ENCODE results near the gene AKNA. TPM values are rescaled to one million over a fixed set of nuclear protein-coding genes. Genes with fewer than 3 reads are reported as not detected.

AKNA gene
- total and polyA plus RNA-seq, 5 donors from 2014 or later = 11.9 to 381 (median 14.6) TPM

DNA sequence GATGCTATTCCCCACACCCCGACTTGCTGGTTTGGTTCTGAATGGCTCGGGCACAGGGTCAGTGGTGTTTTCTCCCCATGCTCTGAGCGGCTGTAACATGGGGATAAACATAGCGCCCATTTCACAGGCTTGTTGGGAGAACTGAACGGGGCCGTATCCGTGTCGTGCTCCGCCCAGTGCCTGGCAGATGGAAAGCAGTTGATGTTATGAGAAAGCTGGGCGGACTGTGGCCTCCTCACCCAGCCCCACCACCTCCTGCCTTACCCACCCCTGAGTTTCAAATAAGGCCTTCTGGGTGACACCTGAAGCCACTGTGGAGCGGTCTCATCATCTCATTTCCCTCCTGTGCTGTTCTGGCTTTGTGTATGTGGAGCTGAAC, 43.6 kb downstream of the AKNA start:
- Mint-ChIP-seq H3K27ac (peak overlapping the region; percentile 5 to 82 (median 28)), H3K4me1 (peaks cover under 1 to 32% (median 10%) of the 10 kb centered on the region in 4 donors)
- H3K27me3 ChIP-seq (ENCODE audit: control insufficient read depth, insufficient read depth, low read length) = no peaks in the 10 kb centered on the region

DNA sequence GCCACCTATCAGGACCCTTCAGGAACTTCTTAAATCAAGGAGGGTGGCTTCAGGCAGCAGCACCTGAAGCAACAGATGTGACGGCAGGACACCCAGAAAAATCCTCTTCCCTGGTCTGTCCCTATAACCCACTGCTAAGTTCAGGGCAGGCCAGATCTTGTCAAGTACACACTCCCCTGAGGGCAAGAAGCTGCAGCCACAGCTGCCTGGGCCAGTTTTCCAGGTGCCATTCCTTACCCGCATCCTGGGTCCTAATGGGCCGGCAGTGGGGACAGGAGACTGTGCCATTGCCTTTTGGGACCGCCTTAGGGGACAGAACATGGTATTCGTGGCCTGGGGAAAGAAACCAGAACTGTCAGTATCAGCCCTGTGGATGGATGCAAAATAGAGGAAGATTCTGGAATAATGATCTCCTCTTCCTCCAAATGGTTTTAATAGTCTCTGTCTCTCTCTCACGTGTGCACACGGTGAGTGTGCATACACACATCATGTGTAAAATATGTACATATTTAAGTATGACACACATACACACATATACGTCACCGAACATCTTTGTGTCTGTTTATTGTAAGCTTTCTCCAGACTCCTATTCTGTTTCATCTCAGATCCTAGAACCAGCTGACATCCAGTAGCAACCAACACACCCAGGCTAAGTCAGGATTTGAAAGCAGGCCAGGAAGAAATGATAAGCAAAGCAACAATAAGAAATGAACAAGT, 44.2 kb downstream of the AKNA start:
- peaks cover 53% of the 10 kb centered on the region for H3K36me3 Mint-ChIP-seq
- peak overlapping the region in 2 of 3 donors; percentile 5 to 28 for H3K27ac Mint-ChIP-seq
- no peak overlapping the region for H3K4me3 Mint-ChIP-seq
- no peak overlapping the region for H3K27ac ChIP-seq (ENCODE audit: insufficient read depth, low read length, poor library complexity, severe bottlenecking)
- no peaks in the 10 kb centered on the region for H3K9me3 ChIP-seq (ENCODE audit: control insufficient read depth in 2 of 2, low read length in 2 of 2)
- H3K4me1 ChIP-seq (ENCODE audit: control insufficient read depth, insufficient read depth, low read length, poor library complexity, severe bottlenecking) = peaks cover 5% of the 10 kb centered on the region
- H3K27me3 Mint-ChIP-seq = peaks cover 4% of the 10 kb centered on the region
- peaks cover 4 to 31% (median 8%) of the 10 kb centered on the region in 4 donors for H3K4me1 Mint-ChIP-seq
- no peaks in the 10 kb centered on the region for H3K9me3 Mint-ChIP-seq
- DNase-seq (no peak), ATAC-seq (ENCODE audit: low read depth in 2 of 2) (no peak)
- no peak overlapping the region for H3K4me3 ChIP-seq (ENCODE audit: low read depth, low read length)
- peaks cover 98% of the 10 kb centered on the region for H3K36me3 ChIP-seq (ENCODE audit: control insufficient read depth, insufficient read depth, low read length)
- no peaks in the 10 kb centered on the region for H3K27me3 ChIP-seq (ENCODE audit: control insufficient read depth, insufficient read depth, low read length)

More for the DNA sequence above, 43.6 kb downstream of the AKNA start:
- Histone ChIP-seq H3K4me1 (ENCODE audit: control insufficient read depth, insufficient read depth, low read length, poor library complexity, severe bottlenecking) (peaks cover 11% of the 10 kb centered on the region), H3K9me3 (ENCODE audit: control insufficient read depth in 2 of 2, low read length in 2 of 2) (no peaks in the 10 kb centered on the region), H3K4me3 (ENCODE audit: low read depth, low read length) (no peak overlapping the region), H3K27ac (ENCODE audit: insufficient read depth, low read length, poor library complexity, severe bottlenecking) (no peak overlapping the region), H3K36me3 (ENCODE audit: control insufficient read depth, insufficient read depth, low read length) (peaks cover 98% of the 10 kb centered on the region)
- no peak overlapping the region for H3K4me3 Mint-ChIP-seq
- peaks cover 1% of the 10 kb centered on the region for H3K27me3 Mint-ChIP-seq
- peaks cover 52% of the 10 kb centered on the region for H3K36me3 Mint-ChIP-seq
- ATAC-seq (ENCODE audit: low read depth in 2 of 2) = no peak
- no peaks in the 10 kb centered on the region for H3K9me3 Mint-ChIP-seq
- no peak for DNase-seq

DNA sequence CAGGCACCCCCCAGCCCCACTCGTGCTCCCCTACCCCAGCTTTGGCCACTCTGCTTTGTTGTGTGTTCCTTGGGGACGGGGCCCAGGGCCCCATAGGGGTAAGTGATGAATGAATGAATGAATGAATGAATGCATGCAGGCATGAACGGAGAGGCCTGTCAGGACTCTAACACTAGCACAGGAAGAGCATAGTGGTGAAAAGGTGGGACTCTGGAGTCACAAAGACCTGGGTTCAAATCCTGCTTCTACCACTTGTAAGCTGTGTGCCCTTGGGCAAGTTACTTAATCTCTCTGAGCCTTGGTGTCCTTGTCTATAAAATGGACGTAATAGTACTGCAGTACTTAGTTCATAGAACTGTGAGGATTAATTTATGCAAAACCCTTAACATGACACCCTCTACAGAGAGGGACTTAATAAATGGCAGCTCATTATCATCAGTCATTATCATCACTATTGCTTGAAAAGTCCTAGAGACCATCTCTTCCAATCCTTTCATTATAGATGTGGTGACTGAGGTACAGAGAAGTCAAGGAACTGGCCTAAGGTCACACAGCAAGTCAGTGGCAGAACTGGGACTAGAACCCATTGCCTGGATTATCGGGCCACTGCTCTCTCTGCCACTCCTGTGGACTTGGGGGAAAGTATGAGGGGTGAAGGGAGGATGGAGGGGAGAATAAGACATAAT, 44.9 kb downstream of the AKNA start:
- H3K36me3 Mint-ChIP-seq = peaks cover 49% of the 10 kb centered on the region
- Histone ChIP-seq H3K27me3 (ENCODE audit: control insufficient read depth, insufficient read depth, low read length) (no peaks in the 10 kb centered on the region), H3K27ac (ENCODE audit: insufficient read depth, low read length, poor library complexity, severe bottlenecking) (no peak overlapping the region), H3K4me3 (ENCODE audit: low read depth, low read length) (no peak overlapping the region), H3K36me3 (ENCODE audit: control insufficient read depth, insufficient read depth, low read length) (peaks cover 98% of the 10 kb centered on the region), H3K9me3 (ENCODE audit: control insufficient read depth in 2 of 2, low read length in 2 of 2) (no peaks in the 10 kb centered on the region), H3K4me1 (ENCODE audit: control insufficient read depth, insufficient read depth, low read length, poor library complexity, severe bottlenecking) (no peaks in the 10 kb centered on the region)
- H3K27me3 Mint-ChIP-seq = peaks cover 4% of the 10 kb centered on the region
- no peaks in the 10 kb centered on the region for H3K9me3 Mint-ChIP-seq
- H3K4me1 Mint-ChIP-seq = peaks cover 4 to 24% (median 8%) of the 10 kb centered on the region in 4 donors
- no peak overlapping the region for H3K27ac Mint-ChIP-seq
- no peak overlapping the region for H3K4me3 Mint-ChIP-seq
- no peak for DNase-seq
- no peak for ATAC-seq (ENCODE audit: low read depth in 2 of 2)

DNA sequence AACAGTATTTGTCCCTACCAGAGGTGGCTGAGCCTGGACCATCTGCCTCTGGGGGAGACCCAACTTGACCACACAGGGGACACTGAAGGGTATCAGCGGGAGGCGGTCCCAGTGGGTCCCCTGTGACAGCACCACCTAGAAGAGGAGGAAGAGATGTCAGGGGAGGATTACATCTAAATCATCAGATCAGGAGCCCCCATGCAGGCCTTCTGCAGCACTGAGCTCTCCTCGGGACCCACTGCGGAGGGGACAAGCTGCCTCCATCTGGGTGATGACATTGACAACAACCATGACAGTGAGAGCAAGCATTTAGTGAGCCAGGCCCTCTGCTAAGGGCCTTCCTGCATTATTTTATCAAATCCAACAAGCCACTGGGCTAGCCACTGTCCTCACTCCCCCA, 45.8 kb downstream of the AKNA start:
- Mint-ChIP-seq H3K4me1 (peaks cover 4 to 25% (median 8%) of the 10 kb centered on the region in 4 donors), H3K27ac (peak overlapping the region in 1 of 3 donors; percentile 69), H3K4me3 (no peak overlapping the region), H3K27me3 (peaks cover 4% of the 10 kb centered on the region), H3K36me3 (peaks cover 57% of the 10 kb centered on the region), H3K9me3 (no peaks in the 10 kb centered on the region)
- Histone ChIP-seq H3K36me3 (ENCODE audit: control insufficient read depth, insufficient read depth, low read length) (peaks cover 99% of the 10 kb centered on the region), H3K4me3 (ENCODE audit: low read depth, low read length) (no peak overlapping the region), H3K27ac (ENCODE audit: insufficient read depth, low read length, poor library complexity, severe bottlenecking) (no peak overlapping the region), H3K27me3 (ENCODE audit: control insufficient read depth, insufficient read depth, low read length) (no peaks in the 10 kb centered on the region), H3K4me1 (ENCODE audit: control insufficient read depth, insufficient read depth, low read length, poor library complexity, severe bottlenecking) (no peaks in the 10 kb centered on the region), H3K9me3 (ENCODE audit: control insufficient read depth in 2 of 2, low read length in 2 of 2) (no peaks in the 10 kb centered on the region)
- DNase-seq (no peak), ATAC-seq (ENCODE audit: low read depth in 2 of 2) (no peak)

DNA sequence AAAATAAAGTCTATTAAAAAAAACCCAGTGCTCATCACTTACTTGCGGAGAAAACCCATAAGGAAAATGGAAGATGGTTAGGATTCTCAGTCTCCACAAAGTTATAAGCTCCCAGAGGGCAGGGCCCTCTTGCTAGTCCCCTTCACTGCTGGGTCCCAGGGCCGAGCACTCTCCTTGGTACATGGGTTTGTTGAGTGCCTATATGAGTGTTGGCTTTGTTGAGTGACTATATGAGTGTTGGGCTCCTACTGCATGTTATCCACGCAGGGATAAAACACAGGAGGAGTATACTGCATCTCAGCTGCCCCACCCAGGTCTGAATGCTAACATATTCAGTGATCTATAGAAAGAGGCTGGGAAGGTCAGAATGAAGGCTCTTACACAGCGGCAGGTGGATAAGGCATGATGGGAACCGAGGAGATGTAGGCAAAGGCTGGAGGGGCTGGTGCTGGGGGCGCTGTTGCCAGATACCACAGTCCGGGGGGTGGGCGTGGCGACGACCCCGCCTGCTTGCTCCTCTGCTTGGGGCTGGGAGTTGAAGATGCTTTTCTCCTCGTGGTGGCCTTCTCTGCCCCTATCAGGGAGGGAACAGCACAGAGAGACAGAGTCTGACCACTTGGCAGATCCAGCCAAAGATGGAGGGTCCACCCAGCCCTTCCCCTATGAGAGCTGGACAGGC, 46.5 kb downstream of the AKNA start:
- H3K36me3 Mint-ChIP-seq = peaks cover 53% of the 10 kb centered on the region
- no peak overlapping the region for H3K4me3 Mint-ChIP-seq
- Histone ChIP-seq H3K27ac (ENCODE audit: insufficient read depth, low read length, poor library complexity, severe bottlenecking) (no peak overlapping the region), H3K36me3 (ENCODE audit: control insufficient read depth, insufficient read depth, low read length) (peaks cover 98% of the 10 kb centered on the region), H3K4me1 (ENCODE audit: control insufficient read depth, insufficient read depth, low read length, poor library complexity, severe bottlenecking) (no peaks in the 10 kb centered on the region), H3K27me3 (ENCODE audit: control insufficient read depth, insufficient read depth, low read length) (no peaks in the 10 kb centered on the region), H3K9me3 (ENCODE audit: control insufficient read depth in 2 of 2, low read length in 2 of 2) (no peaks in the 10 kb centered on the region), H3K4me3 (ENCODE audit: low read depth, low read length) (no peak overlapping the region)
- peak overlapping the region in 1 of 3 donors; percentile 69 for H3K27ac Mint-ChIP-seq
- peaks cover 4 to 21% (median 8%) of the 10 kb centered on the region in 4 donors for H3K4me1 Mint-ChIP-seq
- H3K27me3 Mint-ChIP-seq = peaks cover 4% of the 10 kb centered on the region
- H3K9me3 Mint-ChIP-seq = no peaks in the 10 kb centered on the region
- no peak for DNase-seq
- ATAC-seq (ENCODE audit: low read depth in 2 of 2) = no peak

DNA sequence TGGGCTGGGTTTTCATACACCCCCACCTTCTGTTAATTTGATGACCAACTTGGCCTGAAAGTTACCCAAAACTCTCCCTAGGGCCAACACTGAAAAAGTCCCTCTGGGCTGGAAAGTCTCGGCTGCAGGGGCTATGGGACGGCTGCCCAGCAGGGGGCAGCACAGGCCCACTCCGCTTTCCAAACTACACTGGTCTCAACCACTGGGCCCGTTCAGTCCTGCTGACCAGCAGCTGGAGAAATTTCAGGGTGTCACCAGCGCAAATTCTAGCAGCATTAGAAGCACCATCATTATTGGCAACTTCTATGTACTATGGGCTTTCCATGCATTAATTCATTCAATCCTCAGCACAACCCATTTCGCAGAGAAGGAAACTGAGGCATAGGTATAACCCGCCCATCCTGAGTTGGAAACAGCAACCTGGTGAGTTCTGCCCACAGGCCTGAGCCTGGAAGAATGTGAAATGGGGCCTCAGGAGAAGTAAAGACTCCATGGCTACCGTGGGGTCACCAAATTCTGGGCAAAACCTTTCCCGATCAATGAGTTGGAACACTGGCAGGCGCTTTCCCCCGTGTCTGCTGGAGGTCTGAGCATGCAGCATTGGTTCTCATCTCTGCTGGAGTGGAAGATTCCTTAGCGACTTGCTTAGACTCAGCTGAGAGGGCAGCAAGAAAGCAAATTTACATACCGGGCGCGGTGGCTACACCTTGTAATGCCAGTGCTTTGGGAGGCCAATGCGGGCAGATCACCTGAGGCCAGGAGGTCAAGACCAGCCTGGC, 48.5 kb downstream of the AKNA start:
- Mint-ChIP-seq H3K4me1 (peaks cover 4 to 21% (median 9%) of the 10 kb centered on the region in 4 donors), H3K36me3 (peaks cover 50% of the 10 kb centered on the region), H3K27me3 (peaks cover 4% of the 10 kb centered on the region), H3K9me3 (peaks cover 0 to 1% (median 0%) of the 10 kb centered on the region in 7 donors), H3K27ac (peak overlapping the region in 2 of 3 donors; percentile 56 to 69), H3K4me3 (no peak overlapping the region)
- Histone ChIP-seq H3K27ac (ENCODE audit: insufficient read depth, low read length, poor library complexity, severe bottlenecking) (no peak overlapping the region), H3K9me3 (ENCODE audit: control insufficient read depth in 2 of 2, low read length in 2 of 2) (no peaks in the 10 kb centered on the region), H3K4me3 (ENCODE audit: low read depth, low read length) (no peak overlapping the region), H3K27me3 (ENCODE audit: control insufficient read depth, insufficient read depth, low read length) (no peaks in the 10 kb centered on the region), H3K4me1 (ENCODE audit: control insufficient read depth, insufficient read depth, low read length, poor library complexity, severe bottlenecking) (no peaks in the 10 kb centered on the region), H3K36me3 (ENCODE audit: control insufficient read depth, insufficient read depth, low read length) (peaks cover 93% of the 10 kb centered on the region)
- DNase-seq (peak; percentile 26 to 49 (median 37)), ATAC-seq (ENCODE audit: low read depth in 2 of 2) (peak; percentile 47 to 53)

DNA sequence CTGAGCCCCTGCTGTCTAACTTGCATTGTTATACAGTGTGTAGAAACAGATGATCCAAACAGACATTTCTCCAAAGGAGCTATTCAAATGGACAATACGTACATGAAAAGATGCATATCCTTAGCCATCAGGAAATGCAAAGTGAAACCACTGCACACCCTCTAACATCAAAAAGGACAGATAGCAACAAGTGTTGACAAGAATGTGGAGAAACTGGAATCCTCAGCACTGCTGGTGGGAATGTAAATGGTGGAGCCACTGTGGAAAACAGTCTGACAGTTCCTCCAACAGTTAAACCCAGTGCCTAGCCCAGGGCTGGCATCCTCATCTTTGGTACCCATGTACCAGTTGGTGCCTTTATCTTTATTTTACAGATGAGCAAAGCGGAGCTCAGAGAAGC, 49.6 kb downstream of the AKNA start:
- Histone ChIP-seq H3K4me1 (ENCODE audit: control insufficient read depth, insufficient read depth, low read length, poor library complexity, severe bottlenecking) (no peaks in the 10 kb centered on the region), H3K27ac (ENCODE audit: insufficient read depth, low read length, poor library complexity, severe bottlenecking) (no peak overlapping the region), H3K36me3 (ENCODE audit: control insufficient read depth, insufficient read depth, low read length) (peaks cover 82% of the 10 kb centered on the region), H3K4me3 (ENCODE audit: low read depth, low read length) (no peak overlapping the region), H3K9me3 (ENCODE audit: control insufficient read depth in 2 of 2, low read length in 2 of 2) (no peaks in the 10 kb centered on the region), H3K27me3 (ENCODE audit: control insufficient read depth, insufficient read depth, low read length) (no peaks in the 10 kb centered on the region)
- peaks cover 42% of the 10 kb centered on the region for H3K36me3 Mint-ChIP-seq
- H3K27me3 Mint-ChIP-seq = peaks cover 4% of the 10 kb centered on the region
- peak overlapping the region in 1 of 3 donors; percentile 38 for H3K27ac Mint-ChIP-seq
- no peak for DNase-seq
- peaks cover 0 to 1% (median 0%) of the 10 kb centered on the region in 7 donors for H3K9me3 Mint-ChIP-seq
- no peak for ATAC-seq (ENCODE audit: low read depth in 2 of 2)
- no peak overlapping the region for H3K4me3 Mint-ChIP-seq
- peaks cover 1 to 17% (median 5%) of the 10 kb centered on the region in 4 donors for H3K4me1 Mint-ChIP-seq

Measured in CD4-positive, CD25-positive, alpha-beta regulatory T cell (primary cell).